ENCODE results near the gene AARSD1. TPM values are rescaled to one million over a fixed set of nuclear protein-coding genes. Genes with fewer than 3 reads are reported as not detected.
"Not testable (repeated sequence)": the region's sequence is repeated elsewhere in the genome, so short reads cannot be mapped to it uniquely, and the experiment has no call there.

AARSD1 gene
- total RNA-seq, 2 experiments from 2014 or later = 80.2 to 87.4 TPM

DNA sequence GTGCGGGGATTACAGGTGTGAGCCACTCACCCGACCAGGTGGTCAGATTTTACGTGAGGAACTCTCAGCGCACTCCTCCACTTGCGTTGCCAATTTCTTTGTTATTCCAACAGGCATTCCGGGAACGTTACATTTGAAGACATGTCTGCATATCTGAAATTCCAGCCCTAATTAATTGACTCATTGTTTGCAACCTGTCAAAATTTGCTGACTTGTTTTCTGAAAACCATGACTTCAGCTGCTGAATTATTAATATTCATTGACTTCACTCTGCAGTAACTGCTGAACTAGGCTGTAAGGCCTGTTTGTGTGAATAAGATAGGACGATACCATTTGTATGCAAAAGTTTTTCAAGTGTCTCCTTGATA, 47.0 kb downstream of the AARSD1 start:
- Mint-ChIP-seq H3K4me3 (no peak overlapping the region), H3K27ac (no peak overlapping the region), H3K4me1 (no peaks in the 10 kb centered on the region), H3K9me3 (no peaks in the 10 kb centered on the region), H3K27me3 (peaks cover 11% of the 10 kb centered on the region), H3K36me3 (no peaks in the 10 kb centered on the region)
- no peak for DNase-seq

DNA sequence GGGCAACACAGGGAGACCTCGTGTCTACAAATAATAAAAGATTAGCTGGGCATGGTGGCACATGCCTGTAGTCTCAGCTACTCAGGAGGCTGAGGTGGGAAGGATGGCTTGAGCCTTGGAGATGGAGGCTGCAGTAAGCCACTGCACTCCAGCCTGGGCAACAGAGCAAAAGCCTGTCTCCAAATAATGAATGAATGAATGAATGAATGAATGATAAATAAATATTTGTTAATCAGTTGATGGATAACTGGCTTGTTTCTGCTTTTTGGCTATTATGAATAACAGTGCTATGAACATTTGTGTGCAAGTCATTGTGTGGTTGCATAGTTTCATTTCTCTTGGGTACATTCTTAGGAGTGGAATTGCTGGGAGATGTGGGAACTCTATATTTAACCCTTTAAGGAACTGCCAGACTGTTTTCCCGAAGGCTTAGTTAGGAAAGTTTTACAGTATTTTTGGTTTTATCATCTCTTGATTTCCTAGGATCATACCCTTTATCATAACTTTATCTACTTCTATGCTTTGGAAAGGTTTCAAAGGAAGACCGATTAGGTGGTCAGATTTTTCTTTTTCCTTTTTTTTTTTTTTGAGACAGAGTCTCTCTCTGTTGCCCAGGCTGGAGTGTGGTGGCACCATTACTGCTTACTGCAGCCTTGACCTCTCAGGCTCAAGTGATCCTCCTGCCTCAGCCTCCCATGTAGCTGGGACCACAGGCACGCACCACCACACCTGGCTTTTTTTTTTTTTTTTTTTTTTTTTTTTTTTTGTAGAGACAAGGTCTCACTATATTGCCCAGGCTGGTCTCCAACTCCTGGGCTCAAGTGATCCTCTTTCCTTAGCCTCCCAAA, 47.6 kb downstream of the AARSD1 start:
- peaks cover 12% of the 10 kb centered on the region for H3K27me3 Mint-ChIP-seq
- not testable (repeated sequence) for H3K36me3 Mint-ChIP-seq, H3K4me1 Mint-ChIP-seq, H3K9me3 Mint-ChIP-seq, H3K27ac Mint-ChIP-seq, DNase-seq, H3K4me3 Mint-ChIP-seq

DNA sequence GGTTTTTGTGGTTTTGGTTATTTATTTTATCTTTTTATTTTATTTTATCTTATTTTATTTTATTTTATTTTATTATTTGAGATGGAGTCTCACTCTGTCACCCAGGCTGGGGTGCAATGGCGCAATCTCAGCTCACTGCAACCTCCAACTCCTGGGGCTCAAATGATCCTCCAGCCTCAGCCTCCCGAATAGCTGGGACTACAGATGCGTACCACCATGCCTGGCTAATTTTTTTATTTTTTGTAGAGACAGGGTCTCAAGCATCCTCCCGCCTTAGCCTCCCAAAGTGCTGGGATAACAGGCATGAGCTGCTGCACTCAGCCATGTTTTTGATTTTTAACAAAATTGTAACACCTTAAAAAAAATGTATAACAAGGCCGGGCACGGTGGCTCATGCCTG, 49.0 kb downstream of the AARSD1 start:
- H3K4me1 Mint-ChIP-seq, H3K36me3 Mint-ChIP-seq, H3K27ac Mint-ChIP-seq, H3K9me3 Mint-ChIP-seq, DNase-seq, H3K4me3 Mint-ChIP-seq: not testable (repeated sequence)
- H3K27me3 Mint-ChIP-seq = peaks cover 15% of the 10 kb centered on the region

GRCh38 chr17:42913981-42914617, 50.2 kb downstream of the AARSD1 start:
- no peak for DNase-seq
- no peak overlapping the region for H3K27ac Mint-ChIP-seq
- H3K4me3 Mint-ChIP-seq = no peak overlapping the region
- H3K9me3 Mint-ChIP-seq = no peaks in the 10 kb centered on the region
- no peaks in the 10 kb centered on the region for H3K4me1 Mint-ChIP-seq
- no peaks in the 10 kb centered on the region for H3K36me3 Mint-ChIP-seq
- H3K27me3 Mint-ChIP-seq = peaks cover 15% of the 10 kb centered on the region

DNA sequence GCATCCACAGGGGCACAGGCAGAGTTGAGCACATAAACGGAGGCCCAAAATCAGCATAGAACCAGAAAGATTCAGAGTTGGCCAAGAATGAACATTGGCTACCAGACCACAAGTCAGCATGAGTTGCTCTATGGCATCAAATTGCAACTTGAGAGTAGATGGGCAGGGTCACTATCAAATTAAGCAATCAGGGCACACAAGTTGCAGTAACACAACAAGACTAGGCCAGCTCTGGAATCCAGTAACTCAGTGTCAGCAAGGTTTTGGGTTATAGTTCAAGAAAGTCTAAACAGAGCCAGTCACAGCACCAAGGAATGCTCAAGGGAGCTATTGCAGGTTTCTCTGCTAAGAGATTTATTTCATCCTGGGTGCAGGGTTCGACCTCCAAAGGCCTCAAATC, 50.7 kb downstream of the AARSD1 start:
- no peak overlapping the region for H3K4me3 Mint-ChIP-seq
- no peak overlapping the region for H3K27ac Mint-ChIP-seq
- no peaks in the 10 kb centered on the region for H3K9me3 Mint-ChIP-seq

GRCh38 chr17:42908872-42909700, 55.2 kb downstream of the AARSD1 start:
- no peaks in the 10 kb centered on the region for H3K9me3 Mint-ChIP-seq
- no peaks in the 10 kb centered on the region for H3K36me3 Mint-ChIP-seq
- no peak overlapping the region for H3K27ac Mint-ChIP-seq
- no peaks in the 10 kb centered on the region for H3K4me1 Mint-ChIP-seq
- H3K4me3 Mint-ChIP-seq = no peak overlapping the region
- peaks cover 15% of the 10 kb centered on the region for H3K27me3 Mint-ChIP-seq
- no peak for DNase-seq

More for the DNA sequence above, 50.7 kb downstream of the AARSD1 start:
- Mint-ChIP-seq H3K4me1 (no peaks in the 10 kb centered on the region), H3K27me3 (peaks cover 15% of the 10 kb centered on the region), H3K36me3 (no peaks in the 10 kb centered on the region)
- no peak for DNase-seq

DNA sequence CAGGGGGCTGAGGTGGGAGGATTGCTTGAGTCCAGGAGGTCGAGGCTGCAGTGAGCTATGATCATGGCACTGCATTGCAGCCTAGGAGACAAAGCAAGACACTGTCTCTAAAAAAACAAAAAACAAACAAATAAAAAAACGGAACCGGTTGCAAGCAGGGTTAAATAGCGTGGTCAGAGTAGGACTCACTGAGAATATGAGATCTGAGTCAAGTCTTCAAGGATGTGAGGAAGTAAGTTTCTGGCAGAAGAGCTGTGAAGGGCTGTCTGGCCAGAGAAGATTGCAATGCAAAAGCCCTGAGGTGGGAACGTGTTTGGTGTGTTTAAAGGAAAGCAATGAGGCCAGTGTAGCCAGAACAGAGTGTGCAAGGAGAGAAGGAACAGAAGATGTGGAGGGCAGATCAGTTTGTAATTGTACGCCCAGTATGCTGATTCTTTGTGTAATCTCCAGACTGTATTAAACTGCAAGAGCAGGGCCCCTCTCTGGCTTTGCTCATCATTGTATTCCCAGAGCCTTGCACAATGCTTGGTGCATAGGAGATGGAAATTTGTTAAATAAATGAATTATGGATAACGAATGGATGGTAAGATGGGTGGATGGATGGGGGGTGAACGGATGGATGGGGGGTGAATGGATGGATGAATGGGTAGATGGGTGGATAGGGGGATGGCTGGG, 57.3 kb downstream of the AARSD1 start:
- H3K4me1 Mint-ChIP-seq = no peaks in the 10 kb centered on the region
- no peak for DNase-seq
- no peak overlapping the region for H3K27ac Mint-ChIP-seq
- no peak overlapping the region for H3K4me3 Mint-ChIP-seq
- H3K36me3 Mint-ChIP-seq = no peaks in the 10 kb centered on the region
- peaks cover 11% of the 10 kb centered on the region for H3K27me3 Mint-ChIP-seq
- H3K9me3 Mint-ChIP-seq = no peaks in the 10 kb centered on the region

DNA sequence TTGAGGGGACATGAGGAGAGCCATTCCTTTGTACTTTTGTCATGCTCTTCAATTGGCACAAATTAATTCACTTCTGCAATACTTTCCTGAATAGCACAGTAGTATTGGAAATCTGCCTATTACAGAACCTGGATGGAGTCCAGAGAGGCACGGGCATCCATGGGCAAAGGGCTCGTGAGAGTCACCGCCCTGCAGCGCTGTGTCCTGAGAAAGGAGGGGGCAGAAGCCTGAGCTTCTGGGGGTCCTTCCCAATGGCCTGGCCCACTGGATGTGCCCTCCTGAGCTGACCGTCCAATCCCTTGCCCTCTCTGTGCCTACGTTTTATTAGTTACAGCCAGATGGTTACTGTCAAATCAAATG, 60.2 kb downstream of the AARSD1 start:
- DNase-seq = no peak
- Mint-ChIP-seq H3K36me3 (no peaks in the 10 kb centered on the region), H3K27me3 (peaks cover 7% of the 10 kb centered on the region), H3K9me3 (no peaks in the 10 kb centered on the region), H3K27ac (no peak overlapping the region), H3K4me3 (no peak overlapping the region), H3K4me1 (no peaks in the 10 kb centered on the region)

GRCh38 chr17:42901535-42902229, 62.6 kb downstream of the AARSD1 start:
- no peaks in the 10 kb centered on the region for H3K4me1 Mint-ChIP-seq
- peaks cover 16% of the 10 kb centered on the region for H3K27me3 Mint-ChIP-seq
- no peaks in the 10 kb centered on the region for H3K36me3 Mint-ChIP-seq
- H3K9me3 Mint-ChIP-seq = no peaks in the 10 kb centered on the region
- DNase-seq = no peak
- no peak overlapping the region for H3K27ac Mint-ChIP-seq
- no peak overlapping the region for H3K4me3 Mint-ChIP-seq

Other genes starting within 250 kb of the AARSD1 start
- gene EZH1, start 219.4 kb downstream of the AARSD1 start, total RNA-seq = 10 to 100 TPM; 14.4 to 17.5 TPM
- gene RAMP2, start 203.2 kb downstream of the AARSD1 start, total RNA-seq = not detected
- gene VPS25, start 191.0 kb downstream of the AARSD1 start, total RNA-seq = 10 to 100 TPM; 90.4 to 91.7 TPM
- under 1 TPM; 0.25 to 0.26 TPM for gene WNK4, start 183.8 kb downstream of the AARSD1 start, total RNA-seq
- gene COA3, start 165.8 kb downstream of the AARSD1 start, total RNA-seq = 10 to 100 TPM; 42.0 to 42.2 TPM
- not detected for gene CNTD1, start 165.6 kb downstream of the AARSD1 start, total RNA-seq
- 10 to 100 TPM; 87.5 to 88.3 TPM for gene BECN1, start 140.2 kb downstream of the AARSD1 start, total RNA-seq
- 100 to 1,000 TPM; 227 to 235 TPM for gene PSME3, start 131.1 kb downstream of the AARSD1 start, total RNA-seq
- gene AOC2, start 119.9 kb downstream of the AARSD1 start, total RNA-seq = 1 to 10 TPM; 1.9 to 2.6 TPM
- gene AOC3, start 113.3 kb downstream of the AARSD1 start, total RNA-seq = 1 to 10 TPM; 1.2 to 1.5 TPM
- gene G6PC1, start 63.7 kb downstream of the AARSD1 start, total RNA-seq = not detected
- 1 to 10 TPM in 1 of 2 experiments, under 1 TPM in 1; 0.95 to 1.8 TPM for gene PTGES3L, start 15.6 kb upstream of the AARSD1 start, total RNA-seq
- gene RUNDC1, start 16.1 kb upstream of the AARSD1 start, total RNA-seq = 10 to 100 TPM in 1 of 2 experiments, 1 to 10 TPM in 1; 9.6 to 10.2 TPM
- gene RPL27, start 34.0 kb upstream of the AARSD1 start, total RNA-seq = 1,000 to 10,000 TPM; 1,508 to 1,555 TPM
- gene IFI35, start 42.3 kb upstream of the AARSD1 start, total RNA-seq = 10 to 100 TPM; 43.8 to 49.5 TPM
- 10 to 100 TPM; 20.8 to 23.0 TPM for gene VAT1, start 57.9 kb upstream of the AARSD1 start, total RNA-seq
- gene RND2, start 60.8 kb upstream of the AARSD1 start, total RNA-seq = not detected
- gene BRCA1, start 160.9 kb upstream of the AARSD1 start, total RNA-seq = 10 to 100 TPM; 84.1 to 86.7 TPM
- gene NBR1, start 206.8 kb upstream of the AARSD1 start, total RNA-seq = 10 to 100 TPM; 36.7 to 36.9 TPM
- gene TMEM106A, start 247.4 kb upstream of the AARSD1 start, total RNA-seq = 10 to 100 TPM in 1 of 2 experiments, 1 to 10 TPM in 1; 9.0 to 10.6 TPM